Measurements from ENCODE around the gene GRIK5. TPM values are rescaled to one million over a fixed set of nuclear protein-coding genes. Genes with fewer than 3 reads are reported as not detected.
"Not testable (repeated sequence)": the region's sequence is repeated elsewhere in the genome, so short reads cannot be mapped to it uniquely, and the experiment has no call there.

Gene GRIK5
- total and polyA plus RNA-seq, 2 of the 8 experiments (the other 6 are each of a cell fraction or from before 2014, with no cell fraction given), result 17.8 to 42.9 TPM

- not testable (repeated sequence) for H3K4ac ChIP-seq (replicated peaks; ENCODE audit: insufficient read length, low read depth, low read length); H3K9me3 ChIP-seq (ENCODE audit: insufficient read depth in 2 of 2, low read depth in 1 of 2, low read length in 1 of 2); H3K79me1 ChIP-seq (ENCODE audit: low read depth, low read length); H4K91ac ChIP-seq (replicated peaks; ENCODE audit: insufficient read length, low read length); DNase-seq (ENCODE audit: low read depth in 1 of 2, low spot score in 2 of 2); H3K79me2 ChIP-seq (ENCODE audit: control insufficient read depth in 1 of 2, insufficient read depth in 2 of 2, low read length in 2 of 2); H3K18ac ChIP-seq (ENCODE audit: extremely low read depth, low read length); H3K4me1 ChIP-seq (replicated peaks in 1 of 4; ENCODE audit: control insufficient read depth in 3 of 4, insufficient read depth in 4 of 4, low read length in 3 of 4); H4K8ac ChIP-seq (ENCODE audit: extremely low read depth, insufficient read depth, low read length); H2AFZ ChIP-seq (ENCODE audit: low read length); H2BK15ac ChIP-seq (ENCODE audit: low read length); H2BK20ac ChIP-seq (ENCODE audit: low read length); H3K36me3 ChIP-seq (ENCODE audit: control insufficient read depth in 2 of 4, insufficient read depth in 4 of 4, low read length in 3 of 4); H3K9ac ChIP-seq (replicated peaks in 1 of 4; ENCODE audit: extremely low read depth in 1 of 4, low read depth in 3 of 4, low read length in 3 of 4); H2AK5ac ChIP-seq (ENCODE audit: low read depth, low read length); H3K14ac ChIP-seq (ENCODE audit: insufficient read length); H3K4me3 ChIP-seq (ENCODE audit: extremely low read depth in 1 of 4, insufficient read depth in 2 of 4, low read depth in 3 of 4, low read length in 4 of 4); H2BK120ac ChIP-seq (replicated peaks; ENCODE audit: low read depth, low read length); H4K5ac ChIP-seq (ENCODE audit: insufficient read length, low read depth, low read length); H3K23ac ChIP-seq (ENCODE audit: insufficient read length); H3K27ac ChIP-seq (ENCODE audit: low read depth, low read length); H2BK5ac ChIP-seq (ENCODE audit: low read depth, low read length); H3K56ac ChIP-seq (replicated peaks; ENCODE audit: insufficient read length, low read depth, low read length); FAIRE-seq
- Histone ChIP-seq H4K20me1 (replicated peaks in 1 of 2; ENCODE audit: control insufficient read depth in 1 of 2, insufficient read depth in 2 of 2, low read length in 2 of 2) (peaks cover 6 to 23% of the 10 kb centered on the region in 2 experiments), H3K4me2 (ENCODE audit: insufficient read depth in 1 of 2, low read depth in 2 of 2, low read length in 2 of 2) (peak overlapping the region in 1 of 2 experiments; percentile 88; a peak in 1 of 4 replicates), H3K27me3 (replicated peaks in 1 of 4; ENCODE audit: control insufficient read depth in 3 of 4, extremely low read depth in 1 of 4, insufficient read depth in 3 of 4, low read length in 3 of 4) (peaks cover 5 to 34% (median 32%) of the 10 kb centered on the region in 4 experiments), H2BK12ac (ENCODE audit: low read depth, low read length) (peak overlapping the region; percentile 55; the same call in 1 of the 2 replicates), H3K23me2 (ENCODE audit: low read depth, low read length) (peaks cover 13% of the 10 kb centered on the region; the same call in 1 of the 2 replicates)
- ChIA-PET CTCF (ENCODE audit: partially characterized antibody) (interaction anchor here (0.8 kb wide), 2 partner anchors 36 to 431 kb away, joined by 3 to 4 read pairs; no protein-coding TSS in a partner anchor), POLR2A (ENCODE audit: partially characterized antibody) (interaction anchor here (0.6 to 1.1 kb wide), 3 partner anchors 12 to 84 kb away, joined by 3 read pairs; partner anchors contain the start of gene ZNF574)
- WGBS, 2 experiments (ENCODE audit: extremely low coverage in 1 of 2, insufficient coverage in 1 of 2, insufficient read length in 1 of 2, insufficient replicate concordance in 2 of 2, low coverage in 1 of 2, low lambda C conversion rate in 2 of 2, missing lambda C conversion rate in 1 of 2), result 95% methylated on average over 10 of the region's 11 CpGs; no CpG with 5 or more reads in 1 of the 2 experiments
Observed at GRCh38 chr19:41991925-41992569, 78.0 kb downstream of the GRIK5 start.
